H1 (cell line): ENCODE measurements around the gene PPIC. TPM values are rescaled to one million over a fixed set of nuclear protein-coding genes. Genes with fewer than 3 reads are reported as not detected.

Experiments used
- CTCF ChIA-PET: fragments of 300-600 bp; sonication (Branson Sonifier 250); formaldehyde crosslinking; loops from one replicate; lab custom pipeline; 2021; ENCODE audit not compliant: partially characterized antibody; lab: Charles Lee
- POLR2A ChIA-PET: fragments of 300-600 bp; sonication (Branson Sonifier 250); formaldehyde crosslinking; loops from one replicate; lab custom pipeline; 2021; ENCODE audit warnings: inconsistent platforms; ENCODE audit not compliant: partially characterized antibody; lab: Charles Lee
- DNase-seq, 2 experiments: peaks; one replicate each; pipeline versions ENCODE4 v3.0.0 to v3.0.0-alpha.2; 2010 to 2022; ENCODE audit warnings: low spot score in 2 of 2, low read depth in 1 of 2, mixed read lengths in 1 of 2
- FAIRE-seq: peaks from 2 replicates; lab custom pipeline; 2011; peaks lifted over from hg19 to GRCh38; lab: Jason Lieb, UNC
- H2AFZ ChIP-seq: 2 replicates; pipeline ENCODE4 v1.8.1; 2012; ENCODE audit warnings: low read length, inconsistent platforms
- H2AK5ac ChIP-seq: 2 replicates; pipeline ENCODE4 v1.6.1; 2013; ENCODE audit warnings: low read depth, low read length
- H2BK120ac ChIP-seq: replicated peaks from 2 replicates; pipeline ENCODE3; 2013; ENCODE audit warnings: low read depth, low read length, inconsistent platforms
- H2BK12ac ChIP-seq: 2 replicates; pipeline ENCODE4 v1.6.1; 2013; ENCODE audit warnings: low read depth, low read length
- H2BK15ac ChIP-seq: 2 replicates; pipeline ENCODE4 v1.6.1; 2013; ENCODE audit warnings: low read length
- H2BK20ac ChIP-seq: 2 replicates; pipeline ENCODE4 v1.6.1; 2013; ENCODE audit warnings: low read length
- H2BK5ac ChIP-seq: 2 replicates; pipeline ENCODE4 v1.6.1; 2013; ENCODE audit warnings: low read depth, low read length
- H3K14ac ChIP-seq: 2 replicates; pipeline ENCODE4 v1.6.1; 2013; ENCODE audit warnings: inconsistent platforms; ENCODE audit not compliant: insufficient read length
- H3K18ac ChIP-seq: 2 replicates; pipeline ENCODE4 v1.6.1; 2013; ENCODE audit warnings: low read length; ENCODE audit errors: extremely low read depth
- H3K23ac ChIP-seq: 2 replicates; pipeline ENCODE4 v1.6.1; 2013; ENCODE audit warnings: inconsistent platforms; ENCODE audit not compliant: insufficient read length
- H3K23me2 ChIP-seq: 2 replicates; pipeline ENCODE4 v1.6.1; 2013; ENCODE audit warnings: low read depth, low read length
- H3K27ac ChIP-seq: 2 replicates; pipeline ENCODE4 v1.6.1; 2011; ENCODE audit warnings: low read depth, low read length, inconsistent platforms
- H3K27me3 ChIP-seq, 4 experiments: replicated peaks in 1 of 4; 1 replicate in 1 of 4; 2 replicates in 3 of 4; pipeline versions ENCODE4 v1.6.1 to v1.8.1; 2011 to 2013; ENCODE audit warnings: low read length in 3 of 4, mild to moderate bottlenecking in 3 of 4, inconsistent platforms in 2 of 4, mixed read lengths in 2 of 4, moderate library complexity in 1 of 4; ENCODE audit not compliant: control insufficient read depth in 3 of 4, insufficient read depth in 3 of 4; ENCODE audit errors: extremely low read depth in 1 of 4
- H3K36me3 ChIP-seq, 4 experiments: 2 replicates each; pipeline versions ENCODE4 v1.6.1 to v1.8.1; 2011 to 2013; ENCODE audit warnings: mild to moderate bottlenecking in 4 of 4, low read length in 3 of 4, moderate library complexity in 2 of 4, control low read depth in 1 of 4, inconsistent platforms in 1 of 4; ENCODE audit not compliant: insufficient read depth in 4 of 4, control insufficient read depth in 2 of 4
- H3K4ac ChIP-seq: replicated peaks from 2 replicates; pipeline ENCODE3; 2013; ENCODE audit warnings: low read length, low read depth, mixed read lengths, inconsistent platforms; ENCODE audit not compliant: insufficient read length
- H3K4me1 ChIP-seq, 4 experiments: replicated peaks in 1 of 4; 1 replicate in 1 of 4; 2 replicates in 3 of 4; pipeline versions ENCODE4 v1.6.1 to v1.8.1; 2011 to 2013; ENCODE audit warnings: low read length in 3 of 4, inconsistent platforms in 2 of 4, mixed read lengths in 1 of 4; ENCODE audit not compliant: insufficient read depth in 4 of 4, control insufficient read depth in 3 of 4
- H3K4me2 ChIP-seq, 2 experiments: 2 replicates each; pipeline versions ENCODE4 v1.6.1 to v1.8.1; 2011 to 2013; ENCODE audit warnings: low read depth in 2 of 2, low read length in 2 of 2, control low read depth in 1 of 2, inconsistent platforms in 1 of 2, mild to moderate bottlenecking in 1 of 2; ENCODE audit not compliant: insufficient read depth in 1 of 2
- H3K4me3 ChIP-seq, 4 experiments: fragments of 200-600, 300-600 bp in 1 of 4; sonication (generic), shearing (Covaris generic), sonication (Bioruptor Twin) in 1 of 4; 2 replicates each; pipeline versions ENCODE4 v1.5.1 to v1.8.1; 2011 to 2016; ENCODE audit warnings: low read length in 4 of 4, low read depth in 3 of 4, control low read depth in 2 of 4, inconsistent platforms in 2 of 4, mild to moderate bottlenecking in 2 of 4, mixed read lengths in 1 of 4, moderate library complexity in 1 of 4; ENCODE audit not compliant: insufficient read depth in 2 of 4; ENCODE audit errors: extremely low read depth in 1 of 4
- H3K56ac ChIP-seq: replicated peaks from 2 replicates; pipeline ENCODE3; 2013; ENCODE audit warnings: low read depth, mild to moderate bottlenecking, mixed read lengths, low read length, inconsistent platforms; ENCODE audit not compliant: insufficient read length
- H3K79me1 ChIP-seq: 2 replicates; pipeline ENCODE4 v1.6.1; 2013; ENCODE audit warnings: low read depth, low read length, control low read depth
- H3K79me2 ChIP-seq, 2 experiments: 2 replicates each; pipeline versions ENCODE4 v1.6.1 to v1.8.1; 2012 to 2013; ENCODE audit warnings: low read length in 2 of 2, mild to moderate bottlenecking in 2 of 2, inconsistent platforms in 1 of 2; ENCODE audit not compliant: insufficient read depth in 2 of 2, control insufficient read depth in 1 of 2
- H3K9ac ChIP-seq, 4 experiments: replicated peaks in 1 of 4; 1 replicate in 1 of 4; 2 replicates in 3 of 4; pipeline versions ENCODE4 v1.6.1 to v1.8.1; 2011 to 2013; ENCODE audit warnings: low read depth in 3 of 4, low read length in 3 of 4, control low read depth in 2 of 4, mild to moderate bottlenecking in 2 of 4, moderate library complexity in 2 of 4, inconsistent platforms in 1 of 4; ENCODE audit errors: extremely low read depth in 1 of 4
- H3K9me3 ChIP-seq, 2 experiments: 2 replicates each; pipeline versions ENCODE4 v1.6.1 to v1.8.1; 2012 to 2013; ENCODE audit warnings: mild to moderate bottlenecking in 2 of 2, moderate library complexity in 2 of 2, control low read depth in 1 of 2, inconsistent platforms in 1 of 2, low read depth in 1 of 2, low read length in 1 of 2, mixed read lengths in 1 of 2; ENCODE audit not compliant: insufficient read depth in 2 of 2
- H4K20me1 ChIP-seq, 2 experiments: replicated peaks in 1 of 2; 2 replicates each; pipeline versions ENCODE3 to v1.8.1; 2011 to 2013; ENCODE audit warnings: inconsistent platforms in 2 of 2, low read length in 2 of 2, mild to moderate bottlenecking in 1 of 2; ENCODE audit not compliant: insufficient read depth in 2 of 2, control insufficient read depth in 1 of 2
- H4K5ac ChIP-seq: 2 replicates; pipeline ENCODE4 v1.6.1; 2013; ENCODE audit warnings: low read length, low read depth, mixed read lengths, inconsistent platforms; ENCODE audit not compliant: insufficient read length
- H4K8ac ChIP-seq: 2 replicates; pipeline ENCODE4 v1.8.0; 2013; ENCODE audit warnings: mild to moderate bottlenecking, moderate library complexity, low read length, inconsistent platforms; ENCODE audit not compliant: insufficient read depth; ENCODE audit errors: extremely low read depth
- H4K91ac ChIP-seq: replicated peaks from 2 replicates; pipeline ENCODE3; 2013; ENCODE audit warnings: low read length, mixed read lengths, inconsistent platforms; ENCODE audit not compliant: insufficient read length
- BACH1 ChIP-seq: IDR thresholded peaks from 2 replicates; pipeline ENCODE4 v1.6.1; 2012; ENCODE audit warnings: low read length, improper control_type of control experiment
- CBX8 ChIP-seq: fragments of 300-800, 300-1000 bp; sonication (generic); IDR thresholded peaks from 2 replicates; pipeline ENCODE4 v1.7.1; 2016; ENCODE audit warnings: low read depth, low read length, borderline replicate concordance
- CEBPB ChIP-seq: IDR thresholded peaks from 2 replicates; pipeline ENCODE4 v1.6.1; 2012; ENCODE audit warnings: low read depth, low read length
- CHD1 ChIP-seq: IDR thresholded peaks from 2 replicates; pipeline ENCODE4 v1.6.1; 2012; ENCODE audit warnings: low read depth, low read length, improper control_type of control experiment
- EP300 ChIP-seq, 2 experiments: IDR thresholded peaks; 1 replicate in 1 of 2; 2 replicates in 1 of 2; pipeline ENCODE4 v1.6.1; 2011 to 2012; ENCODE audit warnings: low read depth in 2 of 2, low read length in 2 of 2, mild to moderate bottlenecking in 2 of 2, borderline replicate concordance in 1 of 2, inconsistent platforms in 1 of 2, moderate library complexity in 1 of 2
- JUND ChIP-seq: IDR thresholded peaks from 2 replicates; pipeline ENCODE4 v1.6.1; 2011; ENCODE audit warnings: mild to moderate bottlenecking, improper control_type of control experiment, low read length
- KDM1A ChIP-seq: fragments of 200-600, 300-600 bp; sonication (generic); IDR thresholded peaks from 2 replicates; pipeline ENCODE4 v1.7.1; 2016; ENCODE audit warnings: mild to moderate bottlenecking, low read length, borderline replicate concordance
- KDM4A ChIP-seq: IDR thresholded peaks from one replicate; pipeline ENCODE4 v1.7.1; 2012; ENCODE audit warnings: low read depth, mild to moderate bottlenecking, moderate library complexity, low read length, inconsistent platforms; ENCODE audit not compliant: severe bottlenecking
- KDM5A ChIP-seq: fragments of 200-600 bp; IDR thresholded peaks from 2 replicates; pipeline ENCODE4 v1.7.1; 2012; ENCODE audit warnings: mild to moderate bottlenecking, low read length, inconsistent platforms, mixed read lengths
- SAP30 ChIP-seq: fragments of 300-600 bp; sonication (generic); IDR thresholded peaks from 2 replicates; pipeline ENCODE4 v1.7.1; 2012; ENCODE audit warnings: low read length, moderate library complexity, mild to moderate bottlenecking, inconsistent platforms; ENCODE audit not compliant: insufficient read depth, insufficient replicate concordance
- SIRT6 ChIP-seq: IDR thresholded peaks from one replicate; pipeline ENCODE4 v1.7.1; 2012; ENCODE audit warnings: low read length, inconsistent platforms
- SUZ12 ChIP-seq: fragments of 200-600 bp; sonication (generic); IDR thresholded peaks from 2 replicates; pipeline ENCODE4 v1.6.1; 2012; ENCODE audit warnings: mild to moderate bottlenecking, inconsistent platforms, low read length, moderate library complexity, mixed read lengths
- TAF1 ChIP-seq: IDR thresholded peaks from 2 replicates; pipeline ENCODE4 v1.6.1; 2011; ENCODE audit warnings: mild to moderate bottlenecking, low read depth, low read length
- USF2 ChIP-seq: IDR thresholded peaks from 2 replicates; pipeline ENCODE4 v1.6.1; 2011; ENCODE audit warnings: low read length, improper control_type of control experiment
- WGBS, 2 experiments: shearing (Covaris generic) in 1 of 2; methylation state at CpG; one replicate each; pipeline versions ENCODE4 v1.1.6 to v1.1.7; 2013 to 2015; ENCODE audit warnings: low lambda C conversion rate in 2 of 2, mixed read lengths in 2 of 2, inconsistent platforms in 1 of 2, low coverage in 1 of 2, missing lambda C conversion rate in 1 of 2; ENCODE audit not compliant: insufficient replicate concordance in 2 of 2, insufficient coverage in 1 of 2, insufficient read length in 1 of 2; ENCODE audit errors: extremely low coverage in 1 of 2, missing lambda C conversion rate in 1 of 2; 5-methylcytosine and 5-hydroxymethylcytosine counted together
- polyA plus RNA-seq, 7 experiments: library from polyadenylated mRNA; depleted of rRNA in 3 of 7; stranded (reverse) in 5 of 7; unstranded in 2 of 7; fragments of >200 nt in 5 of 7; fragments of 200-250 nt in 2 of 7; gene quantifications; 1 replicate in 5 of 7; 2 replicates in 1 of 7; 4 replicates in 1 of 7; pipeline versions ENCODE4 v1.2.1 to v1.2.3, GENCODE V29; 2011 to 2013; ENCODE audit warnings: missing spikeins in 2 of 7, mixed read lengths in 2 of 7
- total RNA-seq: library from RNA; stranded (reverse); fragmentation: NEBNext Ultra II Directional; extraction: Animal tissue kit (Norgen Biotek cat#: 25700); gene quantifications from 2 replicates; pipeline ENCODE4 v1.2.1, GENCODE V29; 2021

Gene PPIC
- total and polyA plus RNA-seq, 2 of the 8 experiments (the other 6 are each of a cell fraction or from before 2014, with no cell fraction given): 8.5 to 10.4 TPM

- CTCF ChIA-PET: interaction anchor here (0.5 to 1.5 kb wide), 2 partner anchors 9 to 190 kb away, joined by 3 read pairs; no protein-coding TSS in a partner anchor
- WGBS, 2 experiments: 93% methylated on average over 3 of the region's 3 CpGs; no CpG with 5 or more reads in 1 of the 2 experiments
- TF ChIP-seq BACH1 (no peak), CHD1 (no peak), EP300 (IDR thresholded peaks at IDR 0.05; ENCODE audit: borderline replicate concordance in 1 of 2, low read depth in 2 of 2, low read length in 2 of 2) (no peak), KDM4A (no peak), SUZ12 (no peak), KDM1A (no peak), CEBPB (no peak), SIRT6 (no peak), KDM5A (no peak), TAF1 (no peak), JUND (no peak), USF2 (no peak), SAP30 (no peak), CBX8 (no peak)
Observed at GRCh38 chr5:122984425-122984824, 52.1 kb downstream of the PPIC start.

More at GRCh38 chr5:122984425-122984824, 52.1 kb downstream of the PPIC start:
- Histone ChIP-seq H3K9me3 (no peaks in the 10 kb centered on the region), H2BK15ac (no peak overlapping the region), H3K18ac (no peak overlapping the region), H3K4me2 (no peak overlapping the region), H4K8ac (no peak overlapping the region), H3K23ac (no peak overlapping the region), H2AK5ac (no peak overlapping the region), H4K20me1 (no peaks in the 10 kb centered on the region), H3K79me1 (no peaks in the 10 kb centered on the region; the same call in 1 of the 2 replicates), H3K36me3 (no peaks in the 10 kb centered on the region), H3K23me2 (no peaks in the 10 kb centered on the region), H2BK12ac (no peak overlapping the region), H2BK120ac (no peak overlapping the region), H3K56ac (no peak overlapping the region), H3K27me3 (no peaks in the 10 kb centered on the region), H3K4ac (no peak overlapping the region), H4K91ac (no peak overlapping the region), H3K4me3 (no peak overlapping the region), H3K27ac (no peak overlapping the region), H2BK20ac (no peak overlapping the region), H3K4me1 (0 out of 7 replicates have a peak, but pooled peaks cover 0 to 3% (median 0%) of the 10 kb centered on the region in 4 experiments), H3K79me2 (no peaks in the 10 kb centered on the region), H3K9ac (no peak overlapping the region), H4K5ac (no peak overlapping the region), H2BK5ac (no peak overlapping the region), H2AFZ (no peak overlapping the region), H3K14ac (no peak overlapping the region)
- FAIRE-seq (no peak), DNase-seq (no peak)
- POLR2A ChIA-PET: no interaction called here
